Neutrophil (primary cell): Measurements from ENCODE around the gene AACS.

Experiments
- H3K27ac ChIP-seq: fragments of 200-600 bp; sonication (generic); 2 replicates; pipeline ENCODE4 v1.5.1; 2016; ENCODE audit warnings: mild to moderate bottlenecking, moderate library complexity
- H3K27me3 ChIP-seq: fragments of 200-600 bp; sonication (generic); 2 replicates; pipeline ENCODE4 v1.6.0; 2016; ENCODE audit warnings: mild to moderate bottlenecking
- H3K36me3 ChIP-seq: fragments of 200-600 bp; sonication (generic); 2 replicates; pipeline ENCODE4 v1.5.1; 2017
- H3K4me1 ChIP-seq, 2 experiments: fragments of 200-600 bp in 1 of 2; sonication (generic) in 1 of 2; 1 replicate in 1 of 2; 2 replicates in 1 of 2; pipeline versions ENCODE4 v1.5.1 to v1.6.1; 2013 to 2016; ENCODE audit warnings: low read depth in 1 of 2, low read length in 1 of 2, mild to moderate bottlenecking in 1 of 2, moderate library complexity in 1 of 2; ENCODE audit not compliant: control insufficient read depth in 1 of 2, insufficient read depth in 1 of 2
- H3K4me3 ChIP-seq, 2 experiments: fragments of 200-600 bp in 1 of 2; sonication (generic) in 1 of 2; 1 replicate in 1 of 2; 2 replicates in 1 of 2; pipeline ENCODE4 v1.5.1; 2013 to 2016; ENCODE audit warnings: low read depth in 1 of 2, low read length in 1 of 2, mild to moderate bottlenecking in 1 of 2, moderate library complexity in 1 of 2
- H3K9me3 ChIP-seq: fragments of 200-600 bp; sonication (generic); 2 replicates; pipeline ENCODE4 v1.5.1; 2016
- CTCF ChIP-seq: fragments of 200-600 bp; sonication (generic); IDR thresholded peaks from 2 replicates; pipeline ENCODE4 v1.5.1; 2016; ENCODE audit warnings: antibody characterized with exemption

AACS gene

GRCh38 chr12:125162489-125163028, 97.3 kb downstream of the AACS start:
- Histone ChIP-seq H3K9me3 (no peaks in the 10 kb centered on the region), H3K27ac (no peak overlapping the region), H3K36me3 (no peaks in the 10 kb centered on the region), H3K4me1 (no peaks in the 10 kb centered on the region), H3K27me3 (no peaks in the 10 kb centered on the region), H3K4me3 (no peak overlapping the region)
- no peak for TF ChIP-seq CTCF

GRCh38 chr12:125163148-125163547, 97.9 kb downstream of the AACS start:
- Histone ChIP-seq H3K27ac (no peak overlapping the region), H3K36me3 (no peaks in the 10 kb centered on the region), H3K4me1 (no peaks in the 10 kb centered on the region), H3K4me3 (no peak overlapping the region), H3K27me3 (no peaks in the 10 kb centered on the region), H3K9me3 (no peaks in the 10 kb centered on the region)
- no peak for TF ChIP-seq CTCF

- no peaks in the 10 kb centered on the region for H3K27me3 ChIP-seq
- no peak for TF ChIP-seq CTCF
- no peaks in the 10 kb centered on the region for H3K4me1 ChIP-seq
- no peaks in the 10 kb centered on the region for H3K36me3 ChIP-seq
- no peak overlapping the region for H3K4me3 ChIP-seq
- no peak overlapping the region for H3K27ac ChIP-seq
- no peaks in the 10 kb centered on the region for H3K9me3 ChIP-seq
These were observed 99.3 kb downstream of the AACS start for GRCh38 chr12:125164541-125164940.

- Histone ChIP-seq H3K36me3 (no peaks in the 10 kb centered on the region), H3K4me3 (no peak overlapping the region), H3K4me1 (no peaks in the 10 kb centered on the region), H3K27ac (no peak overlapping the region), H3K27me3 (peaks cover 4% of the 10 kb centered on the region), H3K9me3 (no peaks in the 10 kb centered on the region)
- TF ChIP-seq CTCF: no peak
These were observed 100.8 kb downstream of the AACS start for GRCh38 chr12:125166041-125166440.

- no peak overlapping the region for H3K27ac ChIP-seq
- no peaks in the 10 kb centered on the region for H3K36me3 ChIP-seq
- no peaks in the 10 kb centered on the region for H3K4me1 ChIP-seq
- H3K27me3 ChIP-seq: peaks cover 11% of the 10 kb centered on the region
- H3K9me3 ChIP-seq: no peaks in the 10 kb centered on the region
- TF ChIP-seq CTCF: no peak
- no peak overlapping the region for H3K4me3 ChIP-seq
These were observed 102.4 kb downstream of the AACS start for GRCh38 chr12:125167658-125168057.

GRCh38 chr12:125169451-125169850, 104.2 kb downstream of the AACS start:
- Histone ChIP-seq H3K27ac (no peak overlapping the region), H3K27me3 (peaks cover 12% of the 10 kb centered on the region), H3K36me3 (no peaks in the 10 kb centered on the region), H3K9me3 (no peaks in the 10 kb centered on the region), H3K4me3 (no peak overlapping the region), H3K4me1 (no peaks in the 10 kb centered on the region)
- no peak for TF ChIP-seq CTCF
